Ovary (tissue), 9 donors: ENCODE results near the gene PCID2. TPM values are rescaled to one million over a fixed set of nuclear protein-coding genes. Genes with fewer than 3 reads are reported as not detected.

ENCODE experiments used
- DNase-seq, 5 donors: peaks; one replicate each; pipeline ENCODE4 v3.0.0-alpha.2; 2019 to 2020
- H3K27ac ChIP-seq, 2 donors: fragments of 200-600 bp; one replicate each; pipeline versions ENCODE4 v1.5.1 to v1.8.0; 2019 to 2022
- H3K27me3 ChIP-seq: fragments of 200-600 bp; one replicate; pipeline ENCODE4 v1.8.0; 2022
- H3K36me3 ChIP-seq: fragments of 200-600 bp; sonication (generic); one replicate; pipeline ENCODE4 v1.5.1; 2019
- H3K4me1 ChIP-seq: one replicate; pipeline ENCODE4 v1.8.1; 2013; ENCODE audit warnings: mild to moderate bottlenecking, moderate library complexity; ENCODE audit not compliant: insufficient read depth
- H3K4me3 ChIP-seq: fragments of 200-600 bp; sonication (generic); one replicate; pipeline ENCODE4 v1.5.1; 2017
- H3K9me3 ChIP-seq, 2 donors: fragments of 200-600 bp in 1 of 2; sonication (generic) in 1 of 2; one replicate each; pipeline versions ENCODE4 v1.5.1 to v1.8.1; 2013 to 2019; ENCODE audit warnings: mild to moderate bottlenecking in 1 of 2, moderate library complexity in 1 of 2
- EP300 ChIP-seq: sonication (generic); formaldehyde crosslinking; IDR thresholded peaks from one replicate; pipeline ENCODE4 v1.6.1; 2017; ENCODE audit warnings: antibody characterized with exemption
- POLR2A ChIP-seq: fragments of 450-650 bp; IDR thresholded peaks from one replicate; pipeline ENCODE4 v1.6.1; 2017; ENCODE audit warnings: antibody characterized with exemption, mild to moderate bottlenecking, moderate library complexity
- WGBS, 3 donors: extraction: QIAGEN DNeasy Blood & Tissue Kit in 1 of 3; methylation state at CpG; one replicate each; pipeline versions ENCODE4 v1.1.5 to v1.1.7; 2013 to 2017; 5-methylcytosine and 5-hydroxymethylcytosine counted together
- intact Hi-C, 4 donors: fragments of 100-400 bp; cut with DNase I; formaldehyde crosslinking; loops; one replicate each; pipeline versions ENCODE4 v1.11.0 to v1.15.1; 2022 to 2023
- polyA plus RNA-seq, 2 donors: library from polyadenylated mRNA; stranded (reverse); fragments of 200-250 nt in 1 of 2; fragments of 350-450 nt in 1 of 2; fragmentation: Illumina TruSeq in 1 of 2; extraction: RNeasy Lipid Tissue Mini Kit (QIAGEN cat#74804) in 1 of 2; gene quantifications; one replicate each; pipeline ENCODE4 v1.2.3, GENCODE V29; 2013 to 2014
- total RNA-seq, 7 donors: library from RNA; depleted of rRNA in 2 of 7; stranded (reverse); fragments of >200 nt in 2 of 7; fragmentation: NEBNext Ultra II Directional in 3 of 7; extraction: Animal tissue kit (Norgen Biotek cat#: 25700) in 3 of 7; gene quantifications; one replicate each; pipeline versions ENCODE4 v1.1.0 to v1.2.4, GENCODE V29; 2016 to 2023
- TF ChIP-seq, protein P1 (sequence below), 3 donors: fragments of 450-650 bp in 2 of 3; fragments of 200-600 bp in 1 of 3; IDR thresholded peaks; one replicate each; pipeline versions ENCODE4 v1.5.1 to v1.8.0; 2016 to 2022; ENCODE audit warnings: antibody characterized with exemption in 3 of 3, mild to moderate bottlenecking in 1 of 3
- donor health status: DM: no; HTN: no; CAD: no; lungs with moderate emphysema.
- donor health status: DM: no; HTN: no; CAD: no.
- donor health status: Bipolar disorder and iron deficiency.
- donor health status: DM: yes; HTN: yes; CAD: no.
- donor health status: DM: no; HTN: no; CAD: no.
- donor health status: DM: yes; HTN: yes; CAD: no.

Gene PCID2
- total and polyA plus RNA-seq, 9 donors = 43.5 to 56.2 (median 53.5) TPM

DNA sequence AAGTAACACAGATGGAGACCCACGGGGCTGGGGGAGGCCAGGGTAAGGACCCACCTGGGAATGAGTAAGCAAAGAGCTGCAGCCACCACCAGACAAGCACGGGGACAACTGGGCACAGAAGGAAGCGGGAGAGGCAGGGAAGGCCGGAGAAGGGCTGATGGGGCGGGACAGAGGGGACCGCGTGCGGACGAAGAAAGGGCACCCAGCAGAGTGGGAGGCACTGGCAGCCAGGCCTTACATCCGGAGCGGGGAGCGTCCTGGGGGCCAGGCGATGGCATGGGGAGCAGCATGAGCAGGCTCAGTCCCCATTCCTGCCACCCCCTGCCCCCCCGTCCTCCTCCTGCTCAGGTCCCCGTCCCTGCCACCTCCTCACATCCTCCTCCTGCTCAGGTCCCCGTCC lies 47.0 kb downstream of the PCID2 start:
- Histone ChIP-seq H3K27ac (no peak overlapping the region), H3K4me1 (no peaks in the 10 kb centered on the region), H3K9me3 (no peaks in the 10 kb centered on the region), H3K4me3 (no peak overlapping the region), H3K27me3 (no peaks in the 10 kb centered on the region), H3K36me3 (no peaks in the 10 kb centered on the region)
- intact Hi-C loops = no loop called here
- no peak for TF ChIP-seq EP300
- no peak for TF ChIP-seq POLR2A
- TF ChIP-seq, protein P1, sequence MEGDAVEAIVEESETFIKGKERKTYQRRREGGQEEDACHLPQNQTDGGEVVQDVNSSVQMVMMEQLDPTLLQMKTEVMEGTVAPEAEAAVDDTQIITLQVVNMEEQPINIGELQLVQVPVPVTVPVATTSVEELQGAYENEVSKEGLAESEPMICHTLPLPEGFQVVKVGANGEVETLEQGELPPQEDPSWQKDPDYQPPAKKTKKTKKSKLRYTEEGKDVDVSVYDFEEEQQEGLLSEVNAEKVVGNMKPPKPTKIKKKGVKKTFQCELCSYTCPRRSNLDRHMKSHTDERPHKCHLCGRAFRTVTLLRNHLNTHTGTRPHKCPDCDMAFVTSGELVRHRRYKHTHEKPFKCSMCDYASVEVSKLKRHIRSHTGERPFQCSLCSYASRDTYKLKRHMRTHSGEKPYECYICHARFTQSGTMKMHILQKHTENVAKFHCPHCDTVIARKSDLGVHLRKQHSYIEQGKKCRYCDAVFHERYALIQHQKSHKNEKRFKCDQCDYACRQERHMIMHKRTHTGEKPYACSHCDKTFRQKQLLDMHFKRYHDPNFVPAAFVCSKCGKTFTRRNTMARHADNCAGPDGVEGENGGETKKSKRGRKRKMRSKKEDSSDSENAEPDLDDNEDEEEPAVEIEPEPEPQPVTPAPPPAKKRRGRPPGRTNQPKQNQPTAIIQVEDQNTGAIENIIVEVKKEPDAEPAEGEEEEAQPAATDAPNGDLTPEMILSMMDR (IDR thresholded peaks at IDR 0.05) = no peak
- 35 to 51% (median 42%) methylated on average over 15 to 16 of the region's 16 CpGs for WGBS, 3 donors
- no peak for DNase-seq

DNA sequence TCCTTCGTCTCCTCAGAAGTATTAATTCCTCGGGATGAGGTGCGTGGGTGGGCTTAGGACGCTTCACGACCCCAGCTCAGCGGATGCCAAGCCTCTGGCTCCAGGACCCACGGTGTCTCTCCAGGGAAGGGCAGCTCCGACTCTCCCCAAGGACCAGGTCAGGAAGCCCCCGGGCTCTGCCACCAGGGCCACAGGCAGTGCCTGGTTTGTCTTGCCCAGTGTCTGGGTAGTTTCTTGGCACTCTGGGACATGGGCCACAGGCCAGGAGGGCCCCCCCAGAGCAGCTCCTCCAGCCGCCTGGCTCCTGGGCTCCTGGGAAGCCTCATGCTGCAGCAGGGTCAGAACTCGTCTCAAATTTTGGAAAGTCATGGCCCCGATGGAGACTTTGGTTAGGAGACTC lies 47.5 kb downstream of the PCID2 start:
- intact Hi-C loops = no loop called here
- H3K27me3 ChIP-seq = no peaks in the 10 kb centered on the region
- TF ChIP-seq POLR2A (no peak), EP300 (no peak)
- TF ChIP-seq, protein P1 (IDR thresholded peaks at IDR 0.05) = no peak
- no peaks in the 10 kb centered on the region for H3K9me3 ChIP-seq
- no peak overlapping the region for H3K4me3 ChIP-seq
- no peak for DNase-seq
- WGBS, 3 donors = 49 to 56% (median 51%) methylated on average over 12 of the region's 12 CpGs
- H3K27ac ChIP-seq = no peak overlapping the region
- no peaks in the 10 kb centered on the region for H3K36me3 ChIP-seq
- no peaks in the 10 kb centered on the region for H3K4me1 ChIP-seq

DNA sequence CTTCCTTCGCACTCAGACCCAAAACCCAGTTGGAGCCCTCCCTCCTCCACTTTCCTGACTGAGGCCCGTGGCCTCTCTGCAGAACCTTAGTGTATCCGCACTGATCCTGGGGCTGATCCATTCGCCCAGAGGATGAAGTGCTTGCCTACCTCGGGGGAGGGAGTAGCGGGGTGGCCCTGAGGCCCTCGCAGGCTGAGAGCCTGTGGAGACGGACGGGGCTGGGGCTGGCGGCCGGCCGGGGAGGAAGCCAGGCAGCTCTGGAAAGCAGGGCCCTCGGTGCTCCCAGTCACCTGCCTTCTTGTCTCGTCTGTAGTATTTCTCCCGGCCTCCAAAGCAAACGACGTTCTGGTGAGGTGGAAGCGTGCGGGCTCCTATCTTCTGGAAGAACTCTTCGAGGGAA lies 48.8 kb downstream of the PCID2 start:
- no peak overlapping the region for H3K4me3 ChIP-seq
- WGBS, 3 donors = 75 to 79% (median 79%) methylated on average over 20 of the region's 20 CpGs
- no peaks in the 10 kb centered on the region for H3K4me1 ChIP-seq
- no peaks in the 10 kb centered on the region for H3K36me3 ChIP-seq
- H3K9me3 ChIP-seq = no peaks in the 10 kb centered on the region
- no peaks in the 10 kb centered on the region for H3K27me3 ChIP-seq
- TF ChIP-seq EP300 (no peak), POLR2A (no peak)
- TF ChIP-seq, protein P1 (IDR thresholded peaks at IDR 0.05) = no peak
- DNase-seq = no peak
- intact Hi-C loops = loop anchor here in 1 of 4 donors (10.0 kb wide), 2 partner anchors 45 to 205 kb away; partner anchors contain the start of genes CUL4A, GRTP1 and PCID2
- no peak overlapping the region for H3K27ac ChIP-seq

DNA sequence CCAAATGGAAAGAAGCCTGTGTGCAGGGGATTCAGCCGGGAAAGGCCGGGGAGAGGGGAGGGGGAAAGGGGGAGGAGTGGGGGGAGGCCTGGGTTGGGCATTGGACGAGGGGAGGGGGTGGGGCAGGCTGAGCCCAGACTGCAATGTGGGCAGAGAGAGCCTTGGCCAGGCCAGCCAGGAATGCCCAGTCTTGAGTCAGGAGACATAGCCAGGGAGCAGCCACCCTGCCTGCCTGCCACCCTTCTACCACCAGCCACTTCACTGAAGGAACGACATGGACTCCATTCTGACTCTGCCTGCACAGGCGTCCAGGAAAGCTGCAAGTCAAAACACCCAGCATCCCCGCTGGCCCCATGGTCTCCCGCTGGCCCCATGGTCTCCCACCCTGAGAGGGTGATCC lies 49.5 kb downstream of the PCID2 start:
- no peak overlapping the region for H3K4me3 ChIP-seq

More for the DNA sequence above, 49.5 kb downstream of the PCID2 start:
- TF ChIP-seq EP300 (no peak), POLR2A (no peak)
- TF ChIP-seq, protein P1 (IDR thresholded peaks at IDR 0.05) = no peak
- intact Hi-C loops = loop anchor here in 1 of 4 donors (10.0 kb wide), 2 partner anchors 46 to 206 kb away; partner anchors contain the start of genes CUL4A, GRTP1 and PCID2
- Histone ChIP-seq H3K4me1 (no peaks in the 10 kb centered on the region), H3K36me3 (no peaks in the 10 kb centered on the region), H3K9me3 (no peaks in the 10 kb centered on the region), H3K27me3 (no peaks in the 10 kb centered on the region), H3K27ac (no peak overlapping the region)
- no peak for DNase-seq
- 59 to 69% (median 66%) methylated on average over 7 of the region's 7 CpGs for WGBS, 3 donors
